ENCODE measurements around the gene TPBGL. TPM values are rescaled to one million over a fixed set of nuclear protein-coding genes. Genes with fewer than 3 reads are reported as not detected.

The TPBGL gene
- total RNA-seq, 1 experiment from 2014 or later = not detected

DNA sequence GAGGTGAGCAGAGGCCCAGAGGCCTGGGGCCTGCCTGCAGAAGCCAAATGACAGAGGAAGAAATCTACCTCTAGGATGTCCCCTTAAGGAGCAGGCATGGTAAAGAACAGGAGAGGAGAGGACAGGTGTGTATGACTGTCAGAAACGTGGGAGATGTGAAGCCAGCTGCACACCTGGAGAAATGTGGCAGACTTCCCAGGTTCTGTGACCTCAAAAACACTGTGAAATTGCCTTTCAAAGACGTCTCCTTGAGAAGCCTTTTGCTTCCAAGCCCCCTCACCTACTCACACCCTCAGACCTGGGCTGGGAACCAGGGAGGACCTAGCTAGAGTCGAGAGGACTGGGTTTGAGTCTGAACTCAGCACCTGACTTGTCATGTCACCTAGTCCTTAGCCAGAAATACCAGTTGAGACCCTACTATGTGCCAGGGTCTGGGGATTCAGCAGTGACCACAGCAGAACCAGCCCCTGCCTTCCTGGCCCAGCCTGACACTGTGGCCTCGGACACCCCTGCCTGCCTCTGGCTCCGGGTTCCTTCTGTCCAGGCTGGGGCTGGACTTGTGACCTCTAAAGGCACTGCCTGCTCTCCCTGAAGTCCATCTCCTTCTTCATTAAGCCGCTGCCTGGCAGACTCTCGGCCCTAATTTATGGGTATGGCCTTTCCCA is 5.6 kb downstream of the TPBGL start:
- no peaks in the 10 kb centered on the region for H3K79me2 ChIP-seq (ENCODE audit: low read length)
- H3K4me3 ChIP-seq (ENCODE audit: low read length) = no peak overlapping the region
- DNase-seq = no peak
- no peak overlapping the region for H2AFZ ChIP-seq (ENCODE audit: low read length)
- H3K27ac ChIP-seq (ENCODE audit: low read length) = no peak overlapping the region
- no peak overlapping the region for H3K9ac ChIP-seq (ENCODE audit: low read length)
- H3K27me3 ChIP-seq (ENCODE audit: low read length) = no peaks in the 10 kb centered on the region
- no peak overlapping the region for H3K4me2 ChIP-seq (ENCODE audit: low read depth, low read length, poor library complexity, severe bottlenecking)
- H3K4me1 ChIP-seq (ENCODE audit: low read length) = no peaks in the 10 kb centered on the region
- H3K36me3 ChIP-seq (ENCODE audit: insufficient read depth, low read length) = no peaks in the 10 kb centered on the region
- H4K20me1 ChIP-seq (ENCODE audit: insufficient read depth, low read depth, low read length) = no peaks in the 10 kb centered on the region
- H3K9me2 ChIP-seq (replicated peaks; ENCODE audit: insufficient read depth, low read length) = no peaks in the 10 kb centered on the region
- H3K9me3 ChIP-seq (ENCODE audit: low read length) = no peaks in the 10 kb centered on the region

DNA sequence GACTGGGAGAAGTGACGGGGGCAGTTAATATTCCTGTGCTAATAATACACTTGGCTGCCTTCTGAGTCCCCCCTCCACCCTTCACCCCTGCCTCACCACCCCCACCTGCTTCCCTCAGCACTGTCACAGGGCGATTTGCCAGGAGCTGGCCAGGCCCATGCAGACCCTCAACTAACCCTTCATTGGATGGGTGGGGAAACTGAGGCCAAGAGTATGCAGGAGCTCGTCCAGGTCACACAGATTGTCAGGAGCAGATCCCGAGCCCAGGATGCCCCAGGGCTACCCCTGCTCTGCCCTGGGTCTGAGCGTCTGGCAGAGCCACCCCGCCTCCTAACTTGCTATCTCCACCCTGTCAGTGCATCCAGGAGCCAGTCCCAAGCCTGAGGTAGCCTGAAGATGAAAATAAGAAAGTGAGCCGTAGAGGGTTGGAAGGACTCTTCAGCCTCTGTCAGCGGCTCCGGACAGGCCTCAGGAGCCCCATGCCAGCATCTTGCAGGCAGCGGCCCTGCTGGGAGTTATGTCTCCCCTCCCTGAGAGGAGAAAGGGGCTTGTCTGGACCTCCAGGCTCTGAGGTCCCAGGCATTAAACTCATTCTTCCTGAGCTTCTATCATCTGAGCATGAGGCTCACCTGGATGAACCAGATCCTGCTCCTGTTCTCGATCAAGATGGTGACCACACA is 6.2 kb downstream of the TPBGL start:
- Histone ChIP-seq H3K4me1 (ENCODE audit: low read length) (no peaks in the 10 kb centered on the region), H3K4me3 (ENCODE audit: low read length) (no peak overlapping the region), H2AFZ (ENCODE audit: low read length) (no peak overlapping the region), H3K9me3 (ENCODE audit: low read length) (no peaks in the 10 kb centered on the region), H3K36me3 (ENCODE audit: insufficient read depth, low read length) (no peaks in the 10 kb centered on the region), H3K9ac (ENCODE audit: low read length) (no peak overlapping the region), H3K27me3 (ENCODE audit: low read length) (no peaks in the 10 kb centered on the region), H3K79me2 (ENCODE audit: low read length) (no peaks in the 10 kb centered on the region), H3K9me2 (replicated peaks; ENCODE audit: insufficient read depth, low read length) (no peaks in the 10 kb centered on the region), H3K27ac (ENCODE audit: low read length) (no peak overlapping the region), H4K20me1 (ENCODE audit: insufficient read depth, low read depth, low read length) (no peaks in the 10 kb centered on the region), H3K4me2 (ENCODE audit: low read depth, low read length, poor library complexity, severe bottlenecking) (no peak overlapping the region)
- DNase-seq = no peak

GRCh38 chr11:75248924-75249256 is 8.3 kb downstream of the TPBGL start:
- Histone ChIP-seq H3K27ac (ENCODE audit: low read length) (no peak overlapping the region), H3K27me3 (ENCODE audit: low read length) (0 out of 2 replicates have a peak, but pooled peaks cover 2% of the 10 kb centered on the region), H3K36me3 (ENCODE audit: insufficient read depth, low read length) (no peaks in the 10 kb centered on the region), H3K9me3 (ENCODE audit: low read length) (peaks cover 2% of the 10 kb centered on the region; the same call in 1 of the 2 replicates), H3K4me2 (ENCODE audit: low read depth, low read length, poor library complexity, severe bottlenecking) (no peak overlapping the region), H2AFZ (ENCODE audit: low read length) (no peak overlapping the region), H3K9ac (ENCODE audit: low read length) (no peak overlapping the region), H3K79me2 (ENCODE audit: low read length) (no peaks in the 10 kb centered on the region), H3K9me2 (replicated peaks; ENCODE audit: insufficient read depth, low read length) (no peaks in the 10 kb centered on the region), H3K4me1 (ENCODE audit: low read length) (no peaks in the 10 kb centered on the region), H4K20me1 (ENCODE audit: insufficient read depth, low read depth, low read length) (no peaks in the 10 kb centered on the region), H3K4me3 (ENCODE audit: low read length) (no peak overlapping the region)
- DNase-seq = no peak

- Histone ChIP-seq H3K27ac (ENCODE audit: low read length) (no peak overlapping the region), H3K4me1 (ENCODE audit: low read length) (no peaks in the 10 kb centered on the region), H3K27me3 (ENCODE audit: low read length) (0 out of 2 replicates have a peak, but pooled peaks cover 2% of the 10 kb centered on the region), H3K9me3 (ENCODE audit: low read length) (peaks cover 2% of the 10 kb centered on the region; the same call in 1 of the 2 replicates), H2AFZ (ENCODE audit: low read length) (no peak overlapping the region), H3K9me2 (replicated peaks; ENCODE audit: insufficient read depth, low read length) (no peaks in the 10 kb centered on the region), H3K4me2 (ENCODE audit: low read depth, low read length, poor library complexity, severe bottlenecking) (no peak overlapping the region), H3K4me3 (ENCODE audit: low read length) (no peak overlapping the region), H3K36me3 (ENCODE audit: insufficient read depth, low read length) (no peaks in the 10 kb centered on the region), H4K20me1 (ENCODE audit: insufficient read depth, low read depth, low read length) (no peaks in the 10 kb centered on the region), H3K79me2 (ENCODE audit: low read length) (no peaks in the 10 kb centered on the region), H3K9ac (ENCODE audit: low read length) (no peak overlapping the region)
- DNase-seq = no peak
These were observed 9.1 kb downstream of the TPBGL start for GRCh38 chr11:75249704-75250103.

GRCh38 chr11:75254326-75254725 is 13.8 kb downstream of the TPBGL start:
- no peak overlapping the region for H3K9ac ChIP-seq (ENCODE audit: low read length)
- H3K4me3 ChIP-seq (ENCODE audit: low read length) = no peak overlapping the region
- DNase-seq = no peak
- H3K4me2 ChIP-seq (ENCODE audit: low read depth, low read length, poor library complexity, severe bottlenecking) = no peak overlapping the region
- H4K20me1 ChIP-seq (ENCODE audit: insufficient read depth, low read depth, low read length) = no peaks in the 10 kb centered on the region
- no peaks in the 10 kb centered on the region for H3K79me2 ChIP-seq (ENCODE audit: low read length)
- no peak overlapping the region for H2AFZ ChIP-seq (ENCODE audit: low read length)
- no peaks in the 10 kb centered on the region for H3K36me3 ChIP-seq (ENCODE audit: insufficient read depth, low read length)
- no peaks in the 10 kb centered on the region for H3K4me1 ChIP-seq (ENCODE audit: low read length)
- H3K27ac ChIP-seq (ENCODE audit: low read length) = no peak overlapping the region
- 0 out of 2 replicates have a peak, but pooled peaks cover 2% of the 10 kb centered on the region for H3K27me3 ChIP-seq (ENCODE audit: low read length)
- peaks cover 2% of the 10 kb centered on the region; the same call in 1 of the 2 replicates for H3K9me3 ChIP-seq (ENCODE audit: low read length)
- no peaks in the 10 kb centered on the region for H3K9me2 ChIP-seq (replicated peaks; ENCODE audit: insufficient read depth, low read length)

DNA sequence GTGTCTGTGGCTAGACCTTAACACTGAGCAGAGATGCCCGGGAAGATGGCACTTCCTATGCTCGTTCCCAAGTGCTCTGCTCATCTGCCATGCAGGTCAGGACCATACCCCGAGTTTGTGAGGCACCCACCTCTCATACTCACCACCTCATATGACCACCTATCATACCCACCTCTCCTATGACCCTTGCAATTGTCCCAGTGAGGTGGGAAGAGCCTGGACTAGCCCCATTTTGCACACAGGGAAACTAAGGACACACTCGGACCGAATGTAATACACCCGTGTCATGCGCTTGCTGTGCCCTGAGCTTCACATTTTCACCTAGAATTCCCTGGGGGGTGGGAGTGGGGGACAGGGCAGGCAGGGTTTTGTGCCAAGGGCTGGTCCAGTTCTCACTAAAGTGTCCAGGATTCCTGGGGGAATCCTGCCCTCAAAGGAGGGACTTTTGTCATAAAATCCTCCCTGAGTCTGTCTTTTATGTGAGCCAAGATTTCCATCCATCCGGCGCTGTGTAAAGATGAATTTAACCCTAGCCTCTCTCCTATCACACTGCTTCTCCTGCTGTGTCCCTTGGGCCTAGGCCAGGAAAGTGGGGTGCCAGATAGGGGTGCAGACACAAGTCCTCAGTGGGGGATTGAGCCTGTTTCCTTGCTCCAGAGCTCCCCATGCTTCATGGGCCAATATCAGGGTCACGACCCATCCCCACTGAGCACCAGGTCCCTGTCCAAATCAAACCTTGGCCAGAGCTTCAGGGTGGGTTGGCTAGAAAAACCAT is 20.0 kb downstream of the TPBGL start:
- H3K36me3 ChIP-seq (ENCODE audit: insufficient read depth, low read length) = no peaks in the 10 kb centered on the region
- no peak overlapping the region for H3K4me3 ChIP-seq (ENCODE audit: low read length)
- H3K4me1 ChIP-seq (ENCODE audit: low read length) = no peaks in the 10 kb centered on the region
- H3K9me2 ChIP-seq (replicated peaks; ENCODE audit: insufficient read depth, low read length) = no peaks in the 10 kb centered on the region
- H3K27me3 ChIP-seq (ENCODE audit: low read length) = no peaks in the 10 kb centered on the region
- H3K9me3 ChIP-seq (ENCODE audit: low read length) = no peaks in the 10 kb centered on the region
- no peaks in the 10 kb centered on the region for H3K79me2 ChIP-seq (ENCODE audit: low read length)
- no peak for DNase-seq
- no peak overlapping the region for H3K4me2 ChIP-seq (ENCODE audit: low read depth, low read length, poor library complexity, severe bottlenecking)
- no peak overlapping the region for H3K27ac ChIP-seq (ENCODE audit: low read length)
- H4K20me1 ChIP-seq (ENCODE audit: insufficient read depth, low read depth, low read length) = no peaks in the 10 kb centered on the region
- H2AFZ ChIP-seq (ENCODE audit: low read length) = no peak overlapping the region
- H3K9ac ChIP-seq (ENCODE audit: low read length) = no peak overlapping the region

DNA sequence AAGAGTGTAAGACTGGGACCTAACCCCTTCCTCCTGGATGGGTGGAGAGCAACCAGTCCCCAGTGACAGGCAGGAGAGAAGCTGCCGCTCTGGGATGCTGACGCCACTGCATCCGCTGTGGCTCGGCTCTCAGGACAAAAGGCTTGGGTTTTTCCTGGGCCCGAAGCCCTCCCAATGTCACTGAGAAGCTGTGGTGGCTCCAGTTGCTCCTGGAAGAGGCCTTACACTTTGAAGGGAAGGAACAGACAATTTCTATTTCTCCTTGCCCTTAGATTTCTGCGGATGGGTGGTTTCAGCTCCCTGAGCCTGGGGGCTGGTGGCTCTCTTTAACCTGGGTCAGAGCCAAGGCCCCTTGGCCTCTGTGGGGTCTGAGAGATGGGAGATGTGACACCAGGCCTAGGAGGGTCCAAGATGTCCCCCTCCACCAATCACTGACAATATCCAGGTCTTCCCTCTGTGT is 21.4 kb downstream of the TPBGL start:
- peaks cover 5% of the 10 kb centered on the region for H3K4me1 ChIP-seq (ENCODE audit: low read length)
- H3K4me3 ChIP-seq (ENCODE audit: low read length) = no peak overlapping the region
- no peaks in the 10 kb centered on the region for H4K20me1 ChIP-seq (ENCODE audit: insufficient read depth, low read depth, low read length)
- H3K27ac ChIP-seq (ENCODE audit: low read length) = no peak overlapping the region
- no peaks in the 10 kb centered on the region for H3K79me2 ChIP-seq (ENCODE audit: low read length)
- H3K4me2 ChIP-seq (ENCODE audit: low read depth, low read length, poor library complexity, severe bottlenecking) = no peak overlapping the region
- no peaks in the 10 kb centered on the region for H3K9me2 ChIP-seq (replicated peaks; ENCODE audit: insufficient read depth, low read length)
- no peaks in the 10 kb centered on the region for H3K27me3 ChIP-seq (ENCODE audit: low read length)
- no peak overlapping the region for H3K9ac ChIP-seq (ENCODE audit: low read length)
- H2AFZ ChIP-seq (ENCODE audit: low read length) = no peak overlapping the region
- no peak for DNase-seq
- no peaks in the 10 kb centered on the region for H3K36me3 ChIP-seq (ENCODE audit: insufficient read depth, low read length)
- no peaks in the 10 kb centered on the region for H3K9me3 ChIP-seq (ENCODE audit: low read length)

- H3K27me3 ChIP-seq (ENCODE audit: low read length) = no peaks in the 10 kb centered on the region
- no peak overlapping the region for H3K4me3 ChIP-seq (ENCODE audit: low read length)
- H3K4me2 ChIP-seq (ENCODE audit: low read depth, low read length, poor library complexity, severe bottlenecking) = no peak overlapping the region
- H2AFZ ChIP-seq (ENCODE audit: low read length) = no peak overlapping the region
- no peaks in the 10 kb centered on the region for H3K9me2 ChIP-seq (replicated peaks; ENCODE audit: insufficient read depth, low read length)
- H3K36me3 ChIP-seq (ENCODE audit: insufficient read depth, low read length) = no peaks in the 10 kb centered on the region
- no peak overlapping the region for H3K9ac ChIP-seq (ENCODE audit: low read length)
- H3K9me3 ChIP-seq (ENCODE audit: low read length) = no peaks in the 10 kb centered on the region
- H3K4me1 ChIP-seq (ENCODE audit: low read length) = peaks cover 5% of the 10 kb centered on the region
- no peaks in the 10 kb centered on the region for H3K79me2 ChIP-seq (ENCODE audit: low read length)
- no peak for DNase-seq
- H3K27ac ChIP-seq (ENCODE audit: low read length) = no peak overlapping the region
- H4K20me1 ChIP-seq (ENCODE audit: insufficient read depth, low read depth, low read length) = no peaks in the 10 kb centered on the region
These were observed 21.9 kb downstream of the TPBGL start for GRCh38 chr11:75262436-75262835.
